SK-N-SH treated with all-trans-retinoic acid at 6 μM for 48 hours (cell line): ENCODE results near the gene TFPI.
"Not testable (repeated sequence)": the region's sequence is repeated elsewhere in the genome, so short reads cannot be mapped to it uniquely, and the experiment has no call there.

Source experiments
- ATAC-seq: fragments of 200-7000 bp; cut with Tn5 transposase; 3 replicates; pipeline ENCODE4 v1.9.1; 2020; ENCODE audit warnings: mild to moderate bottlenecking, moderate library complexity
- ARNTL ChIP-seq: fragments of 450-650 bp; formaldehyde crosslinking; IDR thresholded peaks from 2 replicates; pipeline ENCODE4 v1.5.0; 2020; ENCODE audit warnings: low read depth, mild to moderate bottlenecking, moderate library complexity, borderline replicate concordance
- BACH2 ChIP-seq: fragments of 250-450 bp; sonication (Bioruptor Pico); IDR thresholded peaks from 2 replicates; pipeline ENCODE4 v1.9.0; 2021; ENCODE audit warnings: mild to moderate bottlenecking, borderline replicate concordance
- CSDC2 ChIP-seq: fragments of 250-450 bp; sonication (Bioruptor Pico); IDR thresholded peaks from 2 replicates; pipeline ENCODE4 v1.5.0; 2020; ENCODE audit warnings: mild to moderate bottlenecking, moderate library complexity
- ESRRG ChIP-seq: fragments of 250-450 bp; sonication (Bioruptor Pico); IDR thresholded peaks from 2 replicates; pipeline ENCODE4 v1.6.1; 2021; ENCODE audit warnings: mild to moderate bottlenecking
- GLIS3 ChIP-seq: fragments of 250-450 bp; sonication (Bioruptor Pico); IDR thresholded peaks from 2 replicates; pipeline ENCODE4 v1.5.0; 2020; ENCODE audit warnings: mild to moderate bottlenecking, moderate library complexity
- ISL1 ChIP-seq: fragments of 250-450 bp; sonication (Bioruptor Pico); IDR thresholded peaks from 2 replicates; pipeline ENCODE4 v2.1.2; 2022; ENCODE audit warnings: mild to moderate bottlenecking, moderate library complexity
- OSR1 ChIP-seq: fragments of 250-450 bp; sonication (Bioruptor Pico); IDR thresholded peaks from 2 replicates; pipeline ENCODE4 v1.8.0; 2022; ENCODE audit warnings: moderate library complexity, mild to moderate bottlenecking, inconsistent platforms
- PPARA ChIP-seq: fragments of 250-450 bp; sonication (Bioruptor Pico); IDR thresholded peaks from 2 replicates; pipeline ENCODE4 v1.5.0; 2020; ENCODE audit warnings: mild to moderate bottlenecking, borderline replicate concordance
- RARB ChIP-seq: fragments of 250-450 bp; sonication (Bioruptor Pico); IDR thresholded peaks from 2 replicates; pipeline ENCODE4 v1.8.0; 2021; ENCODE audit warnings: mild to moderate bottlenecking, moderate library complexity
- SNAI2 ChIP-seq: fragments of 250-450 bp; sonication (Bioruptor Pico); IDR thresholded peaks from 2 replicates; pipeline ENCODE4 v1.5.0; 2020; ENCODE audit warnings: mild to moderate bottlenecking, moderate library complexity
- TCF4 ChIP-seq: fragments of 250-450 bp; sonication (Bioruptor Pico); IDR thresholded peaks from 2 replicates; pipeline ENCODE4 v1.8.0; 2021; ENCODE audit warnings: mild to moderate bottlenecking, moderate library complexity, borderline replicate concordance
- TOX ChIP-seq: fragments of 250-450 bp; sonication (Bioruptor Pico); IDR thresholded peaks from 2 replicates; pipeline ENCODE4 v1.8.0; 2021; ENCODE audit warnings: mild to moderate bottlenecking, moderate library complexity, borderline replicate concordance
- ZFP3 ChIP-seq: fragments of 250-450 bp; sonication (Bioruptor Pico); IDR thresholded peaks from 2 replicates; pipeline ENCODE4 v1.5.0; 2020; ENCODE audit warnings: mild to moderate bottlenecking, moderate library complexity
- ZFP30 ChIP-seq: fragments of 450-650 bp; formaldehyde crosslinking; IDR thresholded peaks from 2 replicates; pipeline ENCODE4 v1.5.0; 2022; ENCODE audit warnings: mild to moderate bottlenecking, moderate library complexity
- ZNF70 ChIP-seq: fragments of 450-650 bp; formaldehyde crosslinking; IDR thresholded peaks from 2 replicates; pipeline ENCODE4 v1.5.0; 2020; ENCODE audit warnings: mild to moderate bottlenecking, moderate library complexity
- ZNF8 ChIP-seq: fragments of 450-650 bp; formaldehyde crosslinking; IDR thresholded peaks from 2 replicates; pipeline ENCODE4 v1.5.0; 2020; ENCODE audit warnings: mild to moderate bottlenecking, moderate library complexity
- TF ChIP-seq, protein P1 (sequence below): fragments of 250-450 bp; sonication (Bioruptor Pico); IDR thresholded peaks from 2 replicates; pipeline ENCODE4 v1.5.0; 2020; ENCODE audit warnings: mild to moderate bottlenecking, moderate library complexity
- TF ChIP-seq, protein P2 (sequence below): fragments of 250-450 bp; sonication (Bioruptor Pico); IDR thresholded peaks from 2 replicates; pipeline ENCODE4 v1.8.0; 2020; ENCODE audit warnings: mild to moderate bottlenecking, moderate library complexity, borderline replicate concordance
- TF ChIP-seq, protein P3 (sequence below): fragments of 250-450 bp; sonication (Bioruptor Pico); IDR thresholded peaks from 2 replicates; pipeline ENCODE4 v1.5.1; 2021; ENCODE audit warnings: mild to moderate bottlenecking, moderate library complexity
- TF ChIP-seq, protein P4 (sequence below): fragments of 250-450 bp; sonication (Bioruptor Pico); IDR thresholded peaks from 2 replicates; pipeline ENCODE4 v1.5.1; 2020; ENCODE audit warnings: low read depth, mild to moderate bottlenecking, moderate library complexity

The TFPI gene

DNA sequence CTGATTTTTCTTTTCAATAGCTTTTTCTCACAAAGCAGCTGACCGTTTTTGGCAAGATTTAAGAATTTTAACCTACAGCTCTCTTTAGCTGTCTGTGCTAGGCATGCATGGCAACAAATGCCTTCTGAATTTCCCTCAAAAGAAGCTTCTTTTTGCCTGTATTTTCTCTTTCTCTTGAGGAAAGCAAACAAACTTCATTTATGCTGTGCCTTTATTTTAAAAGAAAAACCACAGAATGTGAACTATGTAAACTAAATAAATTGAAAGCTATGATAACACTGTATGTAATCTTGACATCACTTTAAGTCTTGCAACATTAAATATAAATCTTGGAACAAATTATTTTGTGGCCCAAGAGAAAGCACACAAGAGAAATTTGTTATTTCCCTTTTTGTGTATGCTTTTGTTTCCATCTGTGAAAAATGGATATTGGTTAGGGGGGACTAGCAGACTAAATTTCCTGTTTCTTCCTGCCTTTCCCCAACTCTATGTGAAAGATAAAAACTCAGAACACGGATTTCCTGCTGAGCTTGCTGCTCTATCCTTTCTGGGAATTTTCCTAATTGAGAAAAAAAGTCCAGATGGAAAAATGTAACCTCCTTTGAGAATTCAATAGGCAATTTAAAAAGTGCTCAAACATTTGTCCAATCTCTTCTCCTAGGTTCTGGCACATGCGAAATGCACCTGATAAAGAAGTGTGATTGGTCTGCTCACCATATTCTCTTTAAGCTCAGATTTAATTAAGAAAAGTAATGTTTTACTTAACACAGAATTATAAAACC lies 20.9 kb upstream of the TFPI start:
- TF ChIP-seq OSR1 (CRISPR knock-in tag) (no peak), ARNTL (CRISPR knock-in tag) (no peak), ISL1 (CRISPR knock-in tag) (peak; percentile 35)
- ATAC-seq, result peak; percentile 40; the same call in 2 of the 3 replicates

DNA sequence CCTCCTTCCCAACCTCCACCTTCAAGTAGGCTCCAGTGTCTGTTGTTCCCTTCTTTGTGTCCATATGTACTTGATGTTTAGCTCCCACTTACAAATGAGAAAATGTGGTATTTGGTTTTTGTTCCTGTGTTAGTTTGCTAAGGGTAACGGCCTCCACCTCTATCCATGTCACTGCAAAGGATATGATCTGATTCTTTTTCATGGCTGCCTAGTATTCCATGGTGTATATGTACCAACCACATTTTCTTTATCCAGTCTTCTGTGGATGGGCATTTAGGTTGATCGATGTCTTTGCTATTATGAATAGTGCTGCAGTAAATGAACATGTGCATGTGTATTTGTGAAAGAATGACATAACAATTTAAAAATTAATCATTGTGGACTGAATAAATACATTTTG lies 19.5 kb upstream of the TFPI start:
- ATAC-seq, result no peak
- no peak for TF ChIP-seq ARNTL (CRISPR knock-in tag)
- no peak for TF ChIP-seq ZNF70 (CRISPR knock-in tag)
- TF ChIP-seq, protein P1, sequence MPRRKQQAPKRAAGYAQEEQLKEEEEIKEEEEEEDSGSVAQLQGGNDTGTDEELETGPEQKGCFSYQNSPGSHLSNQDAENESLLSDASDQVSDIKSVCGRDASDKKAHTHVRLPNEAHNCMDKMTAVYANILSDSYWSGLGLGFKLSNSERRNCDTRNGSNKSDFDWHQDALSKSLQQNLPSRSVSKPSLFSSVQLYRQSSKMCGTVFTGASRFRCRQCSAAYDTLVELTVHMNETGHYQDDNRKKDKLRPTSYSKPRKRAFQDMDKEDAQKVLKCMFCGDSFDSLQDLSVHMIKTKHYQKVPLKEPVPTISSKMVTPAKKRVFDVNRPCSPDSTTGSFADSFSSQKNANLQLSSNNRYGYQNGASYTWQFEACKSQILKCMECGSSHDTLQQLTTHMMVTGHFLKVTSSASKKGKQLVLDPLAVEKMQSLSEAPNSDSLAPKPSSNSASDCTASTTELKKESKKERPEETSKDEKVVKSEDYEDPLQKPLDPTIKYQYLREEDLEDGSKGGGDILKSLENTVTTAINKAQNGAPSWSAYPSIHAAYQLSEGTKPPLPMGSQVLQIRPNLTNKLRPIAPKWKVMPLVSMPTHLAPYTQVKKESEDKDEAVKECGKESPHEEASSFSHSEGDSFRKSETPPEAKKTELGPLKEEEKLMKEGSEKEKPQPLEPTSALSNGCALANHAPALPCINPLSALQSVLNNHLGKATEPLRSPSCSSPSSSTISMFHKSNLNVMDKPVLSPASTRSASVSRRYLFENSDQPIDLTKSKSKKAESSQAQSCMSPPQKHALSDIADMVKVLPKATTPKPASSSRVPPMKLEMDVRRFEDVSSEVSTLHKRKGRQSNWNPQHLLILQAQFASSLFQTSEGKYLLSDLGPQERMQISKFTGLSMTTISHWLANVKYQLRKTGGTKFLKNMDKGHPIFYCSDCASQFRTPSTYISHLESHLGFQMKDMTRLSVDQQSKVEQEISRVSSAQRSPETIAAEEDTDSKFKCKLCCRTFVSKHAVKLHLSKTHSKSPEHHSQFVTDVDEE, result no peak
- TF ChIP-seq OSR1 (CRISPR knock-in tag), result no peak
- no peak for TF ChIP-seq RARB (CRISPR knock-in tag)
- TF ChIP-seq, protein P2, sequence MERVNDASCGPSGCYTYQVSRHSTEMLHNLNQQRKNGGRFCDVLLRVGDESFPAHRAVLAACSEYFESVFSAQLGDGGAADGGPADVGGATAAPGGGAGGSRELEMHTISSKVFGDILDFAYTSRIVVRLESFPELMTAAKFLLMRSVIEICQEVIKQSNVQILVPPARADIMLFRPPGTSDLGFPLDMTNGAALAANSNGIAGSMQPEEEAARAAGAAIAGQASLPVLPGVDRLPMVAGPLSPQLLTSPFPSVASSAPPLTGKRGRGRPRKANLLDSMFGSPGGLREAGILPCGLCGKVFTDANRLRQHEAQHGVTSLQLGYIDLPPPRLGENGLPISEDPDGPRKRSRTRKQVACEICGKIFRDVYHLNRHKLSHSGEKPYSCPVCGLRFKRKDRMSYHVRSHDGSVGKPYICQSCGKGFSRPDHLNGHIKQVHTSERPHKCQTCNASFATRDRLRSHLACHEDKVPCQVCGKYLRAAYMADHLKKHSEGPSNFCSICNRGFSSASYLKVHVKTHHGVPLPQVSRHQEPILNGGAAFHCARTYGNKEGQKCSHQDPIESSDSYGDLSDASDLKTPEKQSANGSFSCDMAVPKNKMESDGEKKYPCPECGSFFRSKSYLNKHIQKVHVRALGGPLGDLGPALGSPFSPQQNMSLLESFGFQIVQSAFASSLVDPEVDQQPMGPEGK (CRISPR knock-in tag), result no peak
- TF ChIP-seq, protein P3, sequence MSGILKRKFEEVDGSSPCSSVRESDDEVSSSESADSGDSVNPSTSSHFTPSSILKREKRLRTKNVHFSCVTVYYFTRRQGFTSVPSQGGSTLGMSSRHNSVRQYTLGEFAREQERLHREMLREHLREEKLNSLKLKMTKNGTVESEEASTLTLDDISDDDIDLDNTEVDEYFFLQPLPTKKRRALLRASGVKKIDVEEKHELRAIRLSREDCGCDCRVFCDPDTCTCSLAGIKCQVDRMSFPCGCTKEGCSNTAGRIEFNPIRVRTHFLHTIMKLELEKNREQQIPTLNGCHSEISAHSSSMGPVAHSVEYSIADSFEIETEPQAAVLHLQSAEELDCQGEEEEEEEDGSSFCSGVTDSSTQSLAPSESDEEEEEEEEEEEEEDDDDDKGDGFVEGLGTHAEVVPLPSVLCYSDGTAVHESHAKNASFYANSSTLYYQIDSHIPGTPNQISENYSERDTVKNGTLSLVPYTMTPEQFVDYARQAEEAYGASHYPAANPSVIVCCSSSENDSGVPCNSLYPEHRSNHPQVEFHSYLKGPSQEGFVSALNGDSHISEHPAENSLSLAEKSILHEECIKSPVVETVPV (CRISPR knock-in tag), result no peak
- no peak for TF ChIP-seq PPARA (CRISPR knock-in tag)
- no peak for TF ChIP-seq ZFP30 (CRISPR knock-in tag)
- TF ChIP-seq, protein P4, sequence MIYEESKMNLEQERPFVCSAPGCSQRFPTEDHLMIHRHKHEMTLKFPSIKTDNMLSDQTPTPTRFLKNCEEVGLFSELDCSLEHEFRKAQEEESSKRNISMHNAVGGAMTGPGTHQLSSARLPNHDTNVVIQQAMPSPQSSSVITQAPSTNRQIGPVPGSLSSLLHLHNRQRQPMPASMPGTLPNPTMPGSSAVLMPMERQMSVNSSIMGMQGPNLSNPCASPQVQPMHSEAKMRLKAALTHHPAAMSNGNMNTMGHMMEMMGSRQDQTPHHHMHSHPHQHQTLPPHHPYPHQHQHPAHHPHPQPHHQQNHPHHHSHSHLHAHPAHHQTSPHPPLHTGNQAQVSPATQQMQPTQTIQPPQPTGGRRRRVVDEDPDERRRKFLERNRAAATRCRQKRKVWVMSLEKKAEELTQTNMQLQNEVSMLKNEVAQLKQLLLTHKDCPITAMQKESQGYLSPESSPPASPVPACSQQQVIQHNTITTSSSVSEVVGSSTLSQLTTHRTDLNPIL, result no peak
- no peak for TF ChIP-seq ZFP3
- TF ChIP-seq GLIS3 (CRISPR knock-in tag), result no peak
- no peak for TF ChIP-seq TCF4 (CRISPR knock-in tag)
- TF ChIP-seq ESRRG (CRISPR knock-in tag), result no peak
- TF ChIP-seq TOX (CRISPR knock-in tag), result no peak
- no peak for TF ChIP-seq SNAI2 (CRISPR knock-in tag)

DNA sequence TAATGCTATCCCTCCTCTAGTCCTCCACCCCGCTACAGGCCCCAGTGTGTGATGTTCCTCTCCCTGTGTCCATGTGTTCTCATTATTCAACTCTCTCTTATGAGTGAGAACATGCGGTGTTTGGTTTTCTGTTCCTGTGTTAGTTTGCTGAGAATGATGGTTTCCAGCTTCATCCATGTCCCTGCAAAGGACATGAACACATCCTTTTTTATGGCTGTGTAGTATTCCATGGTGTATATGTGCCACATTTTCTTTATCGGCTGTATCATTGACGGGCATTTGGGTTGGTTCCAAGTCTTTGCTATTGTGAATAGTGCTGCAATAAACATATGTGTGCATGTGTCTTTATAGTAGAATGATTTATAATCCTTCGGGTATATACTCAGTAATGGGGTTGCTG lies 17.8 kb upstream of the TFPI start:
- ATAC-seq, result not testable (repeated sequence)

DNA sequence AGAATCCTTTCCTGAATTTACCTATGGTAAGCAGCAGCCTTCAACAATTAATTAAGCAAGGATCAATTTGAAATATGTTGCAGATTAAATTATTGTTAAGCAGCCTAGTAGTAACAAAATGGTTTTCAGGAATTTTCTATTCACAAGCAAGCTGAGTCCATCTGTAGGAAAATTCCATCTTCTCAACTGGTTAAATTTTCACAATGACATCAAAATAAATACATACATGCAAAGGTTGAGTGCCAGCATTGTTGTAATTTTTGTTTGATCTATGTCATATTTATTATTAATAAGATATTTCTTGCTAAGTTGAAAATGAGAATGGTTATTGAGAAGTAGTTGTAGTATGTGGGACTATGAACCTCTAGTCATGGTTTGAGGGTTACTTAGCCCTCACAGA lies 15.3 kb upstream of the TFPI start:
- TF ChIP-seq PPARA (CRISPR knock-in tag) (no peak), SNAI2 (CRISPR knock-in tag) (no peak), ZNF70 (CRISPR knock-in tag) (no peak), GLIS3 (CRISPR knock-in tag) (no peak), BACH2 (CRISPR knock-in tag) (no peak), ESRRG (CRISPR knock-in tag) (no peak)
- ATAC-seq, result no peak

DNA sequence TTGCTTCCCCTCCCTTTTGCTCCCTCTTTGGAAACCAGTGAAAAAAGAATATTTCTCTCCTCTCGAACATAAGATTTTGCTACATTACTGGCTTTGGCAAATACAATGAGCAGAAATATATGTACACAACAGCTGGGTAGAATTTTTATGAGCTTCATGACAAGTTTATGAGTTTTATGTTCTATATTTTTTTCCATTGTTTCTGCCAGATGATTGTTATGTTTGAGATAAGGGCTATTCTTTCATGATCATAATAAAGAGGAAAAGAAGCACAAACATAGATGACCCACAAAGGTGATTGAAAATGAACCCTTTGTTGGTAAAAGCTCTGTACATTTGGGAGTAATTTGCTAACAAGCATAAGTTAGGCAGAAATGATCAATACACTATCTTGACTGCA lies 14.8 kb upstream of the TFPI start:
- no peak for ATAC-seq
- no peak for TF ChIP-seq ESRRG (CRISPR knock-in tag)
- TF ChIP-seq PPARA (CRISPR knock-in tag), result no peak
- TF ChIP-seq ZNF70 (CRISPR knock-in tag), result no peak
- no peak for TF ChIP-seq TOX (CRISPR knock-in tag)
- TF ChIP-seq, protein P2 (CRISPR knock-in tag), result no peak
- no peak for TF ChIP-seq SNAI2 (CRISPR knock-in tag)
- TF ChIP-seq GLIS3 (CRISPR knock-in tag), result no peak
- no peak for TF ChIP-seq ISL1 (CRISPR knock-in tag)
- no peak for TF ChIP-seq BACH2 (CRISPR knock-in tag)
- no peak for TF ChIP-seq ZNF8 (CRISPR knock-in tag)
- TF ChIP-seq CSDC2 (CRISPR knock-in tag), result no peak
